ENCODE data around the gene SRMS.

GRCh38 chr20:63546256-63546955 lies 1.1 kb downstream of the SRMS start:
- TF ChIP-seq RAD21 (IDR thresholded peaks at IDR 0.05; ENCODE audit: low read depth) (no peak), ZBTB33 (IDR thresholded peaks at IDR 0.05; ENCODE audit: extremely low read depth, insufficient replicate concordance, low read length) (no peak), CTCF (IDR thresholded peaks at IDR 0.05 in 2 of 3, conservative IDR thresholded peaks at IDR 0.05 in 1 of 3; ENCODE audit: borderline replicate concordance in 1 of 3, insufficient read depth in 1 of 3, low read depth in 2 of 3, low read length in 2 of 3) (no peak), YY1 (IDR thresholded peaks at IDR 0.05; ENCODE audit: extremely low read depth, insufficient replicate concordance, low read depth, low read length) (no peak), POLR2A (IDR thresholded peaks at IDR 0.05; ENCODE audit: borderline replicate concordance, extremely low read depth, insufficient read depth, insufficient read length) (no peak)
